ENCODE data around the gene C6orf47. TPM values are rescaled to one million over a fixed set of nuclear protein-coding genes. Genes with fewer than 3 reads are reported as not detected.

Gene C6orf47
- total and polyA plus RNA-seq, 2 donors from 2014 or later = 25.5 to 26.5 TPM

DNA sequence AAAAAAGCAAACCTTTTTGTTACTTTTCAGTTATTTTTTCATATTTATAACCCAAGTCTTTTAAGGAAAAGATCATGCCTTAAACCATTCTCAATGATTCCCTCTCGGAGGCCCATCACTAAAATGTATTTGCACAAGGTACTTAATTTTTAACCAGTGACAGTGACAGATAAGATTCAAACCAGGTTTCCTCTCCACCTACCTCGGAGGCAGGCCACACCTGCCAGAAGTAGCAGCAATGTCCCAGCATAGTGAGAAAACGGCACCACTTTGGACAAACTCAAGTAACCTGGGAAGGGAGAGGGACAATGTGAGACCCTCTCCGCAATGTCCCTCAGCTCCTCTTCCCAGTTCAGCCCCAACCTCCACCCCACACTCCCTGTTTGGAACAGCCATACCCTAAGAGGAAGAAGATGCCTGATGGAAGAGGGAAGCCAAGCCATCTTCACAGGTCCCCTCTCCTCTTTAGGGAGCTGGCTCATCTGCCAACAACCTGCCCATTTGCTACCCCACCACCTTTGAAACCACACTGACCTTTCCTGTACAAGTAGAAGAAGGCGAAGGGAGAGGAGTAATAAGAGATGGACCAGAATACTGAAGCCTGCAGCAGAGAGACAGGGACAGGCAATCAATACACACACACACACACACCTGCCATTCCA, 40.3 kb upstream of the C6orf47 start:
- intact Hi-C loops (cut with DNase I) = no loop called here
- FAIRE-seq = no peak
- Histone ChIP-seq H3K27me3 (ENCODE audit: control insufficient read depth, insufficient read depth, low read length) (no peaks in the 10 kb centered on the region), H3K9me3 (ENCODE audit: control insufficient read depth in 2 of 3, insufficient read depth in 1 of 3, low read length in 3 of 3) (no peaks in the 10 kb centered on the region), H3K4me3 (ENCODE audit: low read length in 3 of 3) (no peak overlapping the region), H3K36me3 (ENCODE audit: control insufficient read depth in 2 of 3, insufficient read depth in 3 of 3, low read length in 3 of 3) (peaks cover 3 to 9% (median 4%) of the 10 kb centered on the region in 3 donors), H3K4me1 (ENCODE audit: control insufficient read depth in 2 of 3, insufficient read depth in 2 of 3, low read depth in 1 of 3, low read length in 3 of 3) (peaks cover 0 to 10% (median 9%) of the 10 kb centered on the region in 3 donors), H3K27ac (ENCODE audit: low read depth in 2 of 2, low read length in 2 of 2) (no peak overlapping the region), H3K9ac (ENCODE audit: low read length in 3 of 3) (no peak overlapping the region)
- no peak for DNase-seq
- TF ChIP-seq, protein P1, sequence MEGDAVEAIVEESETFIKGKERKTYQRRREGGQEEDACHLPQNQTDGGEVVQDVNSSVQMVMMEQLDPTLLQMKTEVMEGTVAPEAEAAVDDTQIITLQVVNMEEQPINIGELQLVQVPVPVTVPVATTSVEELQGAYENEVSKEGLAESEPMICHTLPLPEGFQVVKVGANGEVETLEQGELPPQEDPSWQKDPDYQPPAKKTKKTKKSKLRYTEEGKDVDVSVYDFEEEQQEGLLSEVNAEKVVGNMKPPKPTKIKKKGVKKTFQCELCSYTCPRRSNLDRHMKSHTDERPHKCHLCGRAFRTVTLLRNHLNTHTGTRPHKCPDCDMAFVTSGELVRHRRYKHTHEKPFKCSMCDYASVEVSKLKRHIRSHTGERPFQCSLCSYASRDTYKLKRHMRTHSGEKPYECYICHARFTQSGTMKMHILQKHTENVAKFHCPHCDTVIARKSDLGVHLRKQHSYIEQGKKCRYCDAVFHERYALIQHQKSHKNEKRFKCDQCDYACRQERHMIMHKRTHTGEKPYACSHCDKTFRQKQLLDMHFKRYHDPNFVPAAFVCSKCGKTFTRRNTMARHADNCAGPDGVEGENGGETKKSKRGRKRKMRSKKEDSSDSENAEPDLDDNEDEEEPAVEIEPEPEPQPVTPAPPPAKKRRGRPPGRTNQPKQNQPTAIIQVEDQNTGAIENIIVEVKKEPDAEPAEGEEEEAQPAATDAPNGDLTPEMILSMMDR (IDR thresholded peaks at IDR 0.05; ENCODE audit: borderline replicate concordance, extremely low read depth, insufficient read depth) = no peak

DNA sequence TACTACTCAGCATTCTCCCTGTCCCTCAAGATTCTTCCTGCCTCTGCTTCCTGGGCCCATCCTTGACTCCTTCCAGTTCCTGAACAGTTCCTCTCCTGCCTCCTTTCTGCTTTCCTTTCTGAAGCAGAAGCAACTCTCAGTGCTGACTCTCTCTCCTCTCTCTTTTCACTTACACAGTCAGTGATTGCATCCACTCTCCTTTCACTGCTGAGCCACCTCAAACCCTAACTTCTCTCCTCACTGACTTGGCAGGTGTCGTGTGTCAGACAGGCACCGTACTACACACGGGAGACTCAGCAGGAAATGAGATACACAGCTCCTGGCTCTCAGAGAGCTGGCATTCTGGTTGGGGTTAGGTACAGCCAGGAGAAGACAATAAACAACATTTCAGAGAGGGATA, 37.0 kb upstream of the C6orf47 start:
- Histone ChIP-seq H3K27me3 (ENCODE audit: control insufficient read depth, insufficient read depth, low read length) (no peaks in the 10 kb centered on the region), H3K27ac (ENCODE audit: low read depth in 2 of 2, low read length in 2 of 2) (no peak overlapping the region), H3K36me3 (ENCODE audit: control insufficient read depth in 2 of 3, insufficient read depth in 3 of 3, low read length in 3 of 3) (peaks cover 10 to 13% (median 12%) of the 10 kb centered on the region in 3 donors), H3K4me1 (ENCODE audit: control insufficient read depth in 2 of 3, insufficient read depth in 2 of 3, low read depth in 1 of 3, low read length in 3 of 3) (peaks cover 0 to 10% (median 9%) of the 10 kb centered on the region in 3 donors), H3K9ac (ENCODE audit: low read length in 3 of 3) (no peak overlapping the region), H3K4me3 (ENCODE audit: low read length in 3 of 3) (no peak overlapping the region), H3K9me3 (ENCODE audit: control insufficient read depth in 2 of 3, insufficient read depth in 1 of 3, low read length in 3 of 3) (no peaks in the 10 kb centered on the region)
- no peak for DNase-seq
- no peak for FAIRE-seq
- TF ChIP-seq, protein P1 (IDR thresholded peaks at IDR 0.05; ENCODE audit: borderline replicate concordance, extremely low read depth, insufficient read depth) = no peak
- intact Hi-C loops (cut with DNase I) = no loop called here

DNA sequence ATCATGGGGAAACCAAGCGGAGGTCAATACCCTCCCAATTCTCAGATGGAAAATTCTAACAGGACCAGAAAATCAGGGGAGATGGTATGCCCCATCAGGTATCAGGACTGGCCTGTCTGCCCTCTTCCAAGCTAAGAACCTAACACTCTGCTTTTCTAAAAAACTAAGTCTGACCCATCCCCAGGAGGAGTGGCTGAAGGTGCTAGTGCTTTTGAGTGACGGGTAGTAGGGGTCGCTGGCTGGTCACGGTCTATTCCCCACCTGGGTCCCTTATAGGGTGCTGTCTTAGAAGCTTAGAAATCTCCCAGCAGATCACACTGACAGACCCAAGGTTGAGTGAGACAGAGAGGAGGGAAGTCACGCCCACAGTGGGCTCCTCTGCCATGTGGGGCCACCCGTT, 33.0 kb upstream of the C6orf47 start:
- no peak for DNase-seq

More for the DNA sequence above, 33.0 kb upstream of the C6orf47 start:
- Histone ChIP-seq H3K27me3 (ENCODE audit: control insufficient read depth, insufficient read depth, low read length) (no peaks in the 10 kb centered on the region), H3K4me3 (ENCODE audit: low read length in 3 of 3) (no peak overlapping the region), H3K9ac (ENCODE audit: low read length in 3 of 3) (no peak overlapping the region), H3K4me1 (ENCODE audit: control insufficient read depth in 2 of 3, insufficient read depth in 2 of 3, low read depth in 1 of 3, low read length in 3 of 3) (no peaks in the 10 kb centered on the region), H3K36me3 (ENCODE audit: control insufficient read depth in 2 of 3, insufficient read depth in 3 of 3, low read length in 3 of 3) (peaks cover 9 to 44% (median 38%) of the 10 kb centered on the region in 3 donors), H3K27ac (ENCODE audit: low read depth in 2 of 2, low read length in 2 of 2) (no peak overlapping the region), H3K9me3 (ENCODE audit: control insufficient read depth in 2 of 3, insufficient read depth in 1 of 3, low read length in 3 of 3) (no peaks in the 10 kb centered on the region)
- no peak for FAIRE-seq
- TF ChIP-seq, protein P1 (IDR thresholded peaks at IDR 0.05; ENCODE audit: borderline replicate concordance, extremely low read depth, insufficient read depth) = no peak
- intact Hi-C loops (cut with DNase I) = no loop called here

All from kidney (tissue), 14 donors.